SK-N-SH (cell line): Measurements from ENCODE around the gene TRIM67. TPM values are rescaled to one million over a fixed set of nuclear protein-coding genes. Genes with fewer than 3 reads are reported as not detected.

Experiments used
- CTCF ChIA-PET: fragments of 300-600, 350-600 bp; formaldehyde crosslinking; extraction: SDS; loops from one replicate; lab custom pipeline; 2021; lab: Yijun Ruan, JAX
- POLR2A ChIA-PET: fragments of 350-600 bp; sonication (Branson Sonifier 250); formaldehyde crosslinking; extraction: SDS; loops from one replicate; lab custom pipeline; 2020; ENCODE audit warnings: antibody characterized with exemption, inconsistent platforms; lab: Yijun Ruan, JAX
- DNase-seq: peaks from one replicate; pipeline ENCODE4 v3.0.0; 2012
- H2AFZ ChIP-seq: fragments of 200-600 bp; sonication (generic); 2 replicates; pipeline ENCODE4 v1.8.1; 2016; ENCODE audit warnings: antibody characterized with exemption, mild to moderate bottlenecking, low read depth
- H3F3A ChIP-seq: fragments of 200-600 bp; sonication (generic); replicated peaks from 2 replicates; pipeline ENCODE3; 2016; ENCODE audit warnings: antibody characterized with exemption, mild to moderate bottlenecking; ENCODE audit not compliant: insufficient read depth
- H3K27ac ChIP-seq, 2 experiments: fragments of 200-500 bp in 1 of 2; fragments of 200-600 bp in 1 of 2; sonication (Bioruptor generic) in 1 of 2; sonication (generic), shearing (Covaris generic) in 1 of 2; 2 replicates each; pipeline versions ENCODE4 v1.5.1 to v1.6.1; 2014 to 2016; ENCODE audit warnings: low read depth in 2 of 2, inconsistent platforms in 1 of 2, low read length in 1 of 2, mild to moderate bottlenecking in 1 of 2, mixed read lengths in 1 of 2
- H3K27me3 ChIP-seq: fragments of 200-600 bp; sonication (generic), shearing (Covaris generic); 2 replicates; pipeline ENCODE4 v1.6.1; 2016; ENCODE audit warnings: mixed run types; ENCODE audit not compliant: insufficient read depth
- H3K36me3 ChIP-seq, 2 experiments: fragments of 200-500 bp in 1 of 2; fragments of 200-600 bp in 1 of 2; sonication (Bioruptor generic) in 1 of 2; sonication (generic) in 1 of 2; replicated peaks in 1 of 2; 2 replicates each; pipeline versions ENCODE3 to v1.5.1; 2014 to 2016; ENCODE audit warnings: low read length in 1 of 2, mild to moderate bottlenecking in 1 of 2; ENCODE audit not compliant: insufficient read depth in 2 of 2, control insufficient read depth in 1 of 2
- H3K4me1 ChIP-seq, 2 experiments: fragments of 200-500 bp in 1 of 2; fragments of 200-600 bp in 1 of 2; sonication (Bioruptor generic) in 1 of 2; sonication (generic), shearing (Covaris generic) in 1 of 2; 2 replicates each; pipeline versions ENCODE4 v1.5.1 to v1.6.1; 2014 to 2016; ENCODE audit warnings: low read depth in 1 of 2, low read length in 1 of 2, mixed run types in 1 of 2; ENCODE audit not compliant: insufficient read depth in 2 of 2, control insufficient read depth in 1 of 2
- H3K4me2 ChIP-seq: fragments of 200-600 bp; sonication (generic), shearing (Covaris generic); 2 replicates; pipeline ENCODE4 v1.6.1; 2017; ENCODE audit warnings: mixed run types
- H3K4me3 ChIP-seq, 2 experiments: fragments of 200-500 bp in 1 of 2; fragments of 200-600 bp in 1 of 2; sonication (Bioruptor generic) in 1 of 2; sonication (generic), shearing (Covaris generic) in 1 of 2; 2 replicates each; pipeline versions ENCODE4 v1.5.1 to v1.8.1; 2014 to 2016; ENCODE audit warnings: low read depth in 2 of 2, inconsistent platforms in 1 of 2, low read length in 1 of 2, mild to moderate bottlenecking in 1 of 2, mixed read lengths in 1 of 2, moderate library complexity in 1 of 2
- H3K79me2 ChIP-seq: fragments of 200-600 bp; sonication (generic); 2 replicates; pipeline ENCODE4 v1.8.1; 2017; ENCODE audit warnings: mild to moderate bottlenecking; ENCODE audit not compliant: insufficient read depth
- H3K9ac ChIP-seq: fragments of 200-600 bp; sonication (generic); 2 replicates; pipeline ENCODE4 v1.6.1; 2017; ENCODE audit warnings: mixed run types
- H3K9me2 ChIP-seq: fragments of 200-600 bp; sonication (generic); 2 replicates; pipeline ENCODE4 v1.6.1; 2017; ENCODE audit warnings: mixed run types
- H3K9me3 ChIP-seq: fragments of 200-600 bp; sonication (generic); 2 replicates; pipeline ENCODE4 v1.6.1; 2017; ENCODE audit warnings: mixed run types, mild to moderate bottlenecking, moderate library complexity
- H4K20me1 ChIP-seq: fragments of 200-600 bp; sonication (generic); 2 replicates; pipeline ENCODE4 v1.6.1; 2017; ENCODE audit warnings: mild to moderate bottlenecking, mixed run types; ENCODE audit not compliant: insufficient read depth
- CTCF ChIP-seq: fragments of 200-600 bp; sonication (generic); IDR thresholded peaks from 2 replicates; pipeline ENCODE4 v1.6.1; 2017; ENCODE audit warnings: antibody characterized with exemption, mild to moderate bottlenecking, moderate library complexity
- EP300 ChIP-seq, 2 experiments: IDR thresholded peaks; 2 replicates each; pipeline versions ENCODE4 v1.4.0 to v1.6.1; 2012; ENCODE audit warnings: borderline replicate concordance in 1 of 2, low read depth in 1 of 2, low read length in 1 of 2
- EZH2phosphoT487 ChIP-seq: fragments of 200-600 bp; sonication (generic); IDR thresholded peaks from 2 replicates; pipeline ENCODE4 v1.6.1; 2017; ENCODE audit warnings: low read depth, mixed run types, mild to moderate bottlenecking, antibody characterized with exemption, moderate library complexity, borderline replicate concordance
- FOXM1 ChIP-seq: IDR thresholded peaks from 2 replicates; pipeline ENCODE4 v1.4.0; 2012; ENCODE audit warnings: low read depth, mild to moderate bottlenecking
- GATA2 ChIP-seq: sonication (generic); formaldehyde crosslinking; IDR thresholded peaks from 2 replicates; pipeline ENCODE4 v1.5.0; 2020; ENCODE audit warnings: mild to moderate bottlenecking, missing genetic modification reagents
- MXI1 ChIP-seq: IDR thresholded peaks from 2 replicates; pipeline ENCODE4 v1.6.1; 2012; ENCODE audit warnings: mild to moderate bottlenecking, low read depth, low read length, improper control_type of control experiment
- NRF1 ChIP-seq: IDR thresholded peaks from 2 replicates; pipeline ENCODE4 v1.6.1; 2012; ENCODE audit warnings: low read depth, mild to moderate bottlenecking, low read length
- RCOR1 ChIP-seq: fragments of 150-350 bp; IDR thresholded peaks from 2 replicates; pipeline ENCODE4 v1.6.1; 2017; ENCODE audit warnings: antibody characterized with exemption, low read length
- TCF12 ChIP-seq: IDR thresholded peaks from 2 replicates; pipeline ENCODE4 v1.4.0; 2012
- YY1 ChIP-seq: IDR thresholded peaks from 2 replicates; pipeline ENCODE4 v1.4.0; 2012; ENCODE audit warnings: low read depth, mild to moderate bottlenecking
- WGBS: methylation state at CpG from one replicate; pipeline ENCODE4 v1.1.6; 2017; ENCODE audit warnings: low lambda C conversion rate; 5-methylcytosine and 5-hydroxymethylcytosine counted together
- polyA plus RNA-seq, 3 experiments: library from polyadenylated mRNA; depleted of rRNA; stranded (reverse); fragments of >200 nt; gene quantifications; 2 replicates each; pipeline ENCODE4 v1.2.3, GENCODE V29; 2012

TRIM67 gene
- polyA plus RNA-seq, 1 of the 3 experiments (the other 2 are of a cell fraction), result not detected

GRCh38 chr1:231188072-231188471 is 26.2 kb downstream of the TRIM67 start:
- no peak for DNase-seq
- ChIA-PET POLR2A (no interaction called here), CTCF (interaction anchor here (5.4 kb wide), 1 partner anchor 23 kb away, joined by 19 read pairs; no protein-coding TSS in a partner anchor)
- WGBS, result 28% methylated on average over 3 of the region's 3 CpGs
- Histone ChIP-seq H3K27me3 (no peaks in the 10 kb centered on the region; the same call in 1 of the 2 replicates), H3K4me3 (no peak overlapping the region), H3K9me3 (no peaks in the 10 kb centered on the region), H3K27ac (no peak overlapping the region), H4K20me1 (no peaks in the 10 kb centered on the region), H3F3A (no peaks in the 10 kb centered on the region), H3K9me2 (no peaks in the 10 kb centered on the region), H3K36me3 (no peaks in the 10 kb centered on the region), H3K9ac (no peak overlapping the region), H3K79me2 (no peaks in the 10 kb centered on the region), H2AFZ (no peak overlapping the region), H3K4me2 (no peak overlapping the region), H3K4me1 (peaks cover 0 to 6% of the 10 kb centered on the region in 2 experiments; a peak in 1 of 4 replicates)
- TF ChIP-seq NRF1 (no peak), GATA2 (CRISPR knock-in tag) (no peak), TCF12 (no peak), RCOR1 (no peak), EP300 (IDR thresholded peaks at IDR 0.05; ENCODE audit: borderline replicate concordance in 1 of 2, low read depth in 1 of 2, low read length in 1 of 2) (no peak), FOXM1 (no peak), EZH2phosphoT487 (no peak), MXI1 (no peak)

GRCh38 chr1:231188768-231189167 is 26.9 kb downstream of the TRIM67 start:
- Histone ChIP-seq H3K4me2 (no peak overlapping the region), H3K9ac (no peak overlapping the region), H3K4me3 (no peak overlapping the region), H3K9me3 (no peaks in the 10 kb centered on the region), H3K9me2 (no peaks in the 10 kb centered on the region), H4K20me1 (no peaks in the 10 kb centered on the region), H3K36me3 (no peaks in the 10 kb centered on the region), H3F3A (no peaks in the 10 kb centered on the region), H3K79me2 (no peaks in the 10 kb centered on the region), H2AFZ (no peak overlapping the region), H3K27ac (no peak overlapping the region), H3K4me1 (peaks cover 0 to 6% of the 10 kb centered on the region in 2 experiments; a peak in 1 of 4 replicates), H3K27me3 (no peaks in the 10 kb centered on the region; the same call in 1 of the 2 replicates)
- no peak for DNase-seq
- ChIA-PET CTCF (interaction anchor here (5.4 kb wide), 1 partner anchor 23 kb away, joined by 19 read pairs; no protein-coding TSS in a partner anchor), POLR2A (no interaction called here)
- TF ChIP-seq YY1 (no peak), CTCF (no peak)
- WGBS, result 64% methylated on average over 6 of the region's 7 CpGs
